ENCODE results near the gene MB21D2.

GRCh38 chr3:192935441-192935840, 17.8 kb upstream of the MB21D2 start:
- TF ChIP-seq CTCF (conservative IDR thresholded peaks at IDR 0.05; ENCODE audit: low read depth in 2 of 2) (no peak), EZH2 (IDR thresholded peaks at IDR 0.05; ENCODE audit: low read depth, unreplicated experiment) (no peak), ZNF114 (CRISPR knock-in tag; IDR thresholded peaks at IDR 0.05) (no peak), CREB1 (CRISPR knock-in tag; IDR thresholded peaks at IDR 0.05; ENCODE audit: low read depth) (no peak), POLR2AphosphoS5 (IDR thresholded peaks at IDR 0.05; ENCODE audit: low read depth) (no peak), EZH2phosphoT487 (IDR thresholded peaks at IDR 0.05; ENCODE audit: unreplicated experiment) (no peak), REST (IDR thresholded peaks at IDR 0.05; ENCODE audit: unreplicated experiment) (no peak)
- TF ChIP-seq, protein P1, sequence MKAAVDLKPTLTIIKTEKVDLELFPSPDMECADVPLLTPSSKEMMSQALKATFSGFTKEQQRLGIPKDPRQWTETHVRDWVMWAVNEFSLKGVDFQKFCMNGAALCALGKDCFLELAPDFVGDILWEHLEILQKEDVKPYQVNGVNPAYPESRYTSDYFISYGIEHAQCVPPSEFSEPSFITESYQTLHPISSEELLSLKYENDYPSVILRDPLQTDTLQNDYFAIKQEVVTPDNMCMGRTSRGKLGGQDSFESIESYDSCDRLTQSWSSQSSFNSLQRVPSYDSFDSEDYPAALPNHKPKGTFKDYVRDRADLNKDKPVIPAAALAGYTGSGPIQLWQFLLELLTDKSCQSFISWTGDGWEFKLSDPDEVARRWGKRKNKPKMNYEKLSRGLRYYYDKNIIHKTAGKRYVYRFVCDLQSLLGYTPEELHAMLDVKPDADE (IDR thresholded peaks at IDR 0.05) = no peak

Measured in GM23338 (cell line).